ENCODE measurements around the gene PNO1. TPM values are rescaled to one million over a fixed set of nuclear protein-coding genes. Genes with fewer than 3 reads are reported as not detected.

Gene PNO1
- total and polyA plus RNA-seq, 2 experiments from 2014 or later = 34.6 to 43.7 TPM

DNA sequence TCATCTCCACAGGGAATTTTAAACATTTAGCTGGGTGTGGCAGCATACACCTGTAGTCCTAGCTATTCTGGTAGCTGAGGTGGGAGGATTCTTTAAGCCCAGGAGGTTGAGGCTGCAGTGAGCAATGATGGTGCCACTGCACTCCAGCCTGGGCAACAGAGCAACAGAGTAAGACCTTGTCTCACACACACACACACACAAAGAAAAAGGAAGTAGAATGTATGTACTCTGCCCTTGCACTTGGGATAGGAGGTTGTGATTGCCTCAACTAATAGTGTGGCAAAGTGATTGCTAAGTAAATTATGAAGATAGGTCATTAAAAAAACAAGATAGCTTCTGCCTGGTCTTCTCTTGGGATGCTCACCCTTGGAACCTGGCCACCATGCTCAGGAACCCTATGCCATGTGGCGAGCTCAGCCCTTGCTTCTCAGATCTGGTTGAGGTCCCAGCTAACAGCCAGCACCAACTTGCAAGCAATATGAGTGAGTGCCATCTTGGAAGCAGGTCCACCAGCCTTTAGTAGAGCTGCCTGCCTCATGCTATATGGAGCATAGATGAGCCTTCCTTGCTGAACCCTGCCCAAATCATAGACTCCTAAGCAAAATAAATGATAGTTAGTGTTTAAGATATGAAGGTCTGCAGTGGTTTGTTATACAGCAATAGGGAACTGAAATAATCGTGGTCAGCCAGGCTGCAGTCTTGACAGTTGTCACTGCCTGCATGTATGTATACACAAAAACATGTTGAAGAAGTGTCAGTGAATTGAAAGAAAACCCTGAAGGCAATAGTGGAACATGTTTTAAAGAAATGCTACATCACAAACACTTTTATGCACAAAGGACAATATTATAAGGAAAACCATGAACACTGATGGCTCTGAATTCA lies 30.1 kb upstream of the PNO1 start:
- no peaks in the 10 kb centered on the region for H3K27me3 Mint-ChIP-seq (ENCODE audit: insufficient read depth, low read depth, poor library complexity)
- H3K27me3 ChIP-seq (ENCODE audit: insufficient read depth) = no peaks in the 10 kb centered on the region
- H3K4me1 Mint-ChIP-seq = no peaks in the 10 kb centered on the region

More for the DNA sequence above, 30.1 kb upstream of the PNO1 start:
- DNase-seq (ENCODE audit: low spot score) = no peak
- Histone ChIP-seq H4K20me1 (replicated peaks; ENCODE audit: insufficient read depth) (no peaks in the 10 kb centered on the region), H2AFZ (no peak overlapping the region), H3K4me2 (no peak overlapping the region), H3K27ac (ENCODE audit: low read depth) (no peak overlapping the region), H3K36me3 (ENCODE audit: insufficient read depth) (no peaks in the 10 kb centered on the region), H3K4me1 (ENCODE audit: insufficient read depth) (no peaks in the 10 kb centered on the region), H3K9me2 (ENCODE audit: insufficient read depth) (0 out of 2 replicates have a peak, but pooled peaks cover 5% of the 10 kb centered on the region), H3K4me3 (no peak overlapping the region), H3F3A (replicated peaks; ENCODE audit: low read depth) (no peaks in the 10 kb centered on the region), H3K79me2 (replicated peaks; ENCODE audit: insufficient read depth) (no peaks in the 10 kb centered on the region)
- ATAC-seq = no peak
- no peaks in the 10 kb centered on the region for H3K9me3 Mint-ChIP-seq
- no peak overlapping the region for H3K27ac Mint-ChIP-seq
- H3K36me3 Mint-ChIP-seq (ENCODE audit: low read depth) = peaks cover 3% of the 10 kb centered on the region; the same call in 1 of the 3 replicates
- no peak overlapping the region for H3K4me3 Mint-ChIP-seq
- TF ChIP-seq STAT1 (IDR thresholded peaks at IDR 0.05; ENCODE audit: unreplicated experiment) (no peak), CREB1 (CRISPR knock-in tag; IDR thresholded peaks at IDR 0.05; ENCODE audit: low read depth) (no peak), EZH2 (IDR thresholded peaks at IDR 0.05; ENCODE audit: low read depth, unreplicated experiment) (no peak), REST (IDR thresholded peaks at IDR 0.05; ENCODE audit: unreplicated experiment) (no peak), ZNF331 (CRISPR knock-in tag; IDR thresholded peaks at IDR 0.05; ENCODE audit: low read depth) (no peak), POLR2AphosphoS5 (IDR thresholded peaks at IDR 0.05; ENCODE audit: low read depth) (no peak), ZNF114 (CRISPR knock-in tag; IDR thresholded peaks at IDR 0.05) (no peak), ZNF462 (CRISPR knock-in tag; IDR thresholded peaks at IDR 0.05) (no peak), JUNB (IDR thresholded peaks at IDR 0.05; ENCODE audit: unreplicated experiment) (no peak)
